GM12874 (cell line): ENCODE measurements around the gene THY1.

Experiments used
- CTCF ChIP-seq: IDR thresholded peaks from 2 replicates; pipeline ENCODE4 v1.5.1; 2011; ENCODE audit warnings: low read depth, mild to moderate bottlenecking, control low read depth, low read length, moderate library complexity; ENCODE audit not compliant: insufficient read depth

The THY1 gene

DNA sequence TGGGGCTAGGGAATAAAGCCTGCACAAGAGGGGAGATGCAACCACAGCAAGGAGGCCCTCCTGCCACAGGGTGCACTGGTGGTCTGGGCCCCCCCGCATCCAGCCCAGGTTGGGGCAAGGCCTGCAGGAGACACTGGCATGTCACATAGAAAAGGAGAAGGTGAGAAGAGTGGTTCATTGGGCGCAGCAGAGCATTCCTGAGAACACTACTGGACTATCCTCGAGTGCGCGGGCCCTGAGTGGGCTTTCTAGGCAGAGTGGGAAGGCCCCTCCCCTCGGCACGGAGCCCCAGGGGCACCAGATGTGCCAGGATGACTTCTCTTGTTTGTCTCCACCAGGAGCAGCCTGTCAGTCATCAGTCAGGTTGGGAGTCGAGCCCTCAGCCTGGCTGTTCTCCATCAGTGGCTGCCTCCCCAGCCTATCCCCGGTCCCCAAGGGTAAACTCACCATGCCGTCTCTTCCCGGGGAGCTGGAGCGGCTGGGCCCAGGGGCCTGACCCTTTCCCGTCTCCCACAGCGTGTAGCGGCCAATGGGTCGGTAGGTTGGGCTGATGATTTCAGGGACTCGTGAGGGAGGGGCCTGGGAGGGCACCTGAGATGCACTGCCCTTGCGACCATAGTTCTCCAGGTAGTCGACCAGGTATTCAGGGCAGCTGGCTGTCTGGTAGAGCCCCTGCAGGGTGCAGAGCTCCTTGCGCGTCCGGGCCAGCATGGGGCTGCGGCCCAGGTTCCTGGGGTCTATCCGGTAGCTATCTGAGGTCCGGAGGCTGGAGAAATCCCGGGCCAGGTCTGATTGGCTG, 50.5 kb downstream of the THY1 start:
- TF ChIP-seq CTCF = no peak

DNA sequence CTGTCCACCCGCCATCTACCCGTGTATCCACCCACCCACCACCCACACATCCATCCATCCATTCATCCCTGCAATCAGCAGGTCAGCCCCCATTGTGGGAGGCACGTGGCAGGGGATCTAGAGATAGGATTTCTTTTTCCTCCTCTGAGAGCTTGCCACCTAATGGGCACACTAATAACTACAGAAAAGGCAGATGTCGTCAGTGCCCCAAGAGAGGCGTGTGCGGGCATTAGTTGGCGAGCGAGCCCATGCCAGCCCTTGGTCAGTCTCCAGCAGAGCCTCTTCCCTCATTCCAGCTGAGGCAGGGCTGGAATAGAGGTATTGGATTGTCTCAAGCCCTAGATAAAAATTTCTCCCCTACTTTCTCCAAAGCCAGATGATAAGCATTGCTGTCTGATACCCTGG, 51.2 kb downstream of the THY1 start:
- no peak for TF ChIP-seq CTCF

DNA sequence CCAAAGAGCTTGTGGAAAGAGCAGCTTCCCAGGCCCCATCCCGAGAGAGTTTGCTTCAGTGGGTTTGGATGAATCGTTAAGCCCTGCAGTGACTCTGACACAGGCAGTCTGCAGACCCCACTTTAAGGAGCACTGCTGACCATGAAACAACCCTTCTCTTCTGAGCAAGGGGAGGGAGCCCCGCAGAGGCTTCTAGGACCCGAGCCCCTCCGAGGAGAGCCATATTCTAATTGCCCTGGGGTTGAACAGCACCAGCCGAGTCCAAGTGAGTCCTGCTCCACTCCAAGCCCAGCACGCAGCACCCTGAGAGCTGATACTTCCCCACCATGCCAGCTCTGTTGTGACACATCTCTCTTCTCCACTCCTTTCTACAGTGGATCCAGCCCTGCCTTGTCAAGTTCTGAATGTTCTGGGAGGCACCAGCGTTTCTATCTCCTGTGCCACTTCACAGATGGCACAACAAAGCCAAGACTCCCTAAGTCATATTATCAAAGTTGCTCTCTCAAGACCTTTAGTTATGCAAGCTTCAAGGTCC, 51.8 kb downstream of the THY1 start:
- no peak for TF ChIP-seq CTCF

DNA sequence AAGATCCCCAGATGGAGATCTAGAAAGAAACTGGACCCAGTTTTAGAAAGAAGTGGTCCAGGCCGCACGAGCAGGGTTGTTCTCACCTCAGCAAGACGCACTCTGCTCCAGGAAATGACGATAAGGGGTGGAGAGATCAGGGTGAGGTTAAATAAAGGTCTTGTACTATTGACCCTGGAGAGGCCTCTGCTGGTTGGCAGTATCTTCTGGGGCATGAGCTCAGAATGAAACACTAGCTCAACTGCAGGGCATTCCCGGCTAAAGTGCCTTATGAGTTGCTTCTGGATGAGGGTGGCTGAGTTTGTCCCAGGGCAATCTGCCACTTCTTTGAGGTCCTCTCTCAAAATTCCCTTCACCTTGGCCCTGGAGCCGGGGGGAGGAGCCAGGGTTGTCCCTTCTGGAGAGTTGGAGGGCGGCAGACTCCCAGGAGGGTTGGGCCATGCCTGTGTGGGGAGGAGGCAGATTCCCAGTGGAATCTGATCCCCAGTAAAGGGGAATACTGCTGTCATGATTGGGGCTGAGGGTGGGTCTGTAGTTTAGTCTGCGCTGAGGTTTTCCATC, 52.4 kb downstream of the THY1 start:
- TF ChIP-seq CTCF = no peak

DNA sequence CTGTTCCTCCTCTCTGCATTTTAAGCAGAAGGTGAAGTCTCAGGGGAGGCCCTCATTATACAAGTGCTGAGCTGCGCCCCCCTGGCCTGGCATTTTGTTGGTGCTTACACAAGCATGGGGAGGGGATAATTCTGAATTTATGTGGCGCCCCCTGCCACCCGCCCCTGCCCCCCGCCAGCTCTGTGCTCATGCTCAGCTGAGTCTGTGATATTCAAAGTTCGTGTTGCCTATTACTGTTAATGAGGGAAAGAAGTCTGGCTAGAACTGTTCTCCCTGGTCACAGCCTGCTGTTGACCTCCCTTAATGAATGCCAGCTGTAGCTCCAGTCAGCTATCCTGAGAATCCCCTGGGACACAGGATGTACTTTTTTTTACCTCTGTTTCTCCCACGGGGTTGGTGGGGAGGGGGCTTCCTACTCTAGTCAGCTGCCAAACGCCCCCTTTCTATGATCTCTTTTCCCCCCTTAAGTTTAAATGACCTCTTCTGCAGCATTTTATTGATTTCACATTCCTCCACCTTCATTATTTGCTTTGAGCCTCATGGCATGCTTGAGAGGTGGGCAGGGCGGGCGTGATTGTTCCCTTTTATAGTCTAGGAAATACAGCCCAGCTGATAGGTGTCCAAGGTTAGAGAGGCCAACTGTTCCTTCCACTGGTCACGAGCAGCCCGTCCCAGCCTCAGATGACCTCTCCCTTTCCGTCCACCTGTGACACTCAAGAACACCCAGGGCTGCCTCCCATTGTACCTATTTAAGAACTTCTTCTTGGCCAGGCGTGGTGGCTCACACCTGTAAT, 53.6 kb downstream of the THY1 start:
- no peak for TF ChIP-seq CTCF

DNA sequence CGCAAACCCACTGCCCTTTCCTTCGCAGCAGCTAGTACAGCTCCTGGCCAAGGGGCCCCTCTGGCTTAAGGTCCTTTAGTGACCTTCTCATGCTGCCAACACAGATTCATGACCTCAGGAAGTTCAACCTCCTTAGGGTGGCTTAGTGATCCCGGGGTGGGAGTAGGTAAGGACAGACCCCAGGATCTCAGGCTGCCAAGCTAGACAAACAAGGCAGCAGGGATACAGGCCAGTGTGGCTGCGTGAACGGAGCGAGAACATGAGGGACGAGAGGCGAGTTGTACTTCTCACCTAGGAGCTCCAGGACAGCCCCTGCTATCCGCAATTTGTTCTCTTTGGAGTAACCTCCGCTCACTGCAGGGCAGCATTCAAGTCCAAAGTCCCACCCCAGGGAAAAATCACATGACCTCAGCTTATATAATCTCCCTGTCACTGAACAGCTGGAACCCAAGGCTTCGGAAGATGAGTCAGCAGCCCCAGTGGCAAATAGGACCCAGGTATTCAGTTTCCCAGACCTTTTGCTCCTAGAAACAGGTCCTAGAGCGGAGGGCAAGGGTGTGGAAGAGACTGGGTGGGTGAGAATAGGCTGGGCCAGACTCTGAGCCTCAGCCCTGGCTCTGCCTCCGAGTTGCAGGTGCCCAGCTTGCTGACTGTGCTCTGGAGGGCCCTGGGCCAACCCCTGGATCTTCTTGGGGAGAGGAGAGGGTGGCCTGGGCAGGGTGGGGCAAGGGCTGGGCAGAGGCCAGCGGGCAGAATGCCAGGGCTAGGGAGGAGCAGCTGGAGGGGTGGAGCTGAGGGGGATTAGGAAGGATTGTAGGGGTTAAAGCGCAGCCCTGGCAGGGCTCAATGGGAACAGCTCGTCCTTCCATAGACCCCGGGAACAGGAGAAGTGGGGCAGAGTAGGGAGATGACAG, 54.6 kb downstream of the THY1 start:
- TF ChIP-seq CTCF = no peak
